ENCODE measurements around the gene SH3BP2.

SH3BP2 gene

DNA sequence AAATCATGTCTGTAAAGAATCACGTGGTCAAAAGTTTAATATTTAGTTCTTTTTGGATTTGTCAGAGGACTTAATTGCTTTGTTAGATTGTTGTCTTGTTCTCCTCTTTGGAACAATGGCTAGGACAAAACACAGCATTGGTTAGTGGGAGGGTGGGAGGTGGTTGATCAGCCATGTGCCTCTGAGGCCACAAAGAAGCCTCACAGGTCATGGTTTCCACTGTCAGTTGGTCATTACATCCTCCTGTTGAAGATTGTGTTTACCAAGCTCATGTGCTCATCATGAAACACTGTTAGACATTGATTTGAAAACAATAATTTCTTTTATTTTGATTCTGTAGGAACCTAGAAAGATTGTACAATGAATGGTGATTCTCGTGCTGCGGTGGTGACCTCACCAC lies 82.7 kb downstream of the SH3BP2 start:
- H3K27ac ChIP-seq (ENCODE audit: low read length) = no peak overlapping the region
- H3K27me3 ChIP-seq (ENCODE audit: control insufficient read depth, insufficient read depth, low read length) = no peaks in the 10 kb centered on the region
- WGBS (ENCODE audit: insufficient coverage, insufficient read length) = no CpG with 5 or more reads among the region's 3 CpGs
- no peak overlapping the region for H3K4me3 ChIP-seq (ENCODE audit: low read length)
- H3K9me3 ChIP-seq (ENCODE audit: control insufficient read depth, insufficient read depth, low read length) = no peaks in the 10 kb centered on the region
- H3K4me1 ChIP-seq (ENCODE audit: control insufficient read depth, insufficient read depth, low read length) = no peaks in the 10 kb centered on the region
- DNase-seq (ENCODE audit: low read depth, low spot score) = no peak
- no peaks in the 10 kb centered on the region for H3K36me3 ChIP-seq (ENCODE audit: control insufficient read depth, insufficient read depth, low read length)

GRCh38 chr4:2878346-2878745 lies 85.5 kb downstream of the SH3BP2 start:
- WGBS (ENCODE audit: insufficient coverage, insufficient read length) = no CpG with 5 or more reads among the region's 5 CpGs
- DNase-seq (ENCODE audit: low read depth, low spot score) = no peak
- Histone ChIP-seq H3K4me1 (ENCODE audit: control insufficient read depth, insufficient read depth, low read length) (no peaks in the 10 kb centered on the region), H3K27me3 (ENCODE audit: control insufficient read depth, insufficient read depth, low read length) (no peaks in the 10 kb centered on the region), H3K4me3 (ENCODE audit: low read length) (no peak overlapping the region), H3K36me3 (ENCODE audit: control insufficient read depth, insufficient read depth, low read length) (no peaks in the 10 kb centered on the region), H3K27ac (ENCODE audit: low read length) (no peak overlapping the region), H3K9me3 (ENCODE audit: control insufficient read depth, insufficient read depth, low read length) (no peaks in the 10 kb centered on the region)

DNA sequence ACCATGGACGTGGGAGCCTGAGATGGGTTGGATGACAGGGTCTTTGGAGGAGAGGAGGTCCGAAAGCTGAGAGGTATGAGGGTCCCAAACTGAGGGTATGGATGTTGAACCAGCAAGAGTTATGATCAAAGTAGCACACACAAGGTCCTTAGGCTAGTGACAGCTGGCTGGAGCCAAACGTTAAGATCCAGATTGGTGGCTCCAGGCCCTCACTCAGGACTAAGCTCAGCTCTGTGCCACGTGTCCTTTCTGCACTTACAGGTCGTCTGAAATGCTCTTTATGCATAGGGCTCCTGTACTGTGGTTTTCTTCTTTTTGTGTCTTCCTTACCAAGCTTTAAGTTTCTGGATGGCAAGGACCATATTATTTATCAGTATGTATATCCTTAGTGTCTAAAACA lies 86.1 kb downstream of the SH3BP2 start:
- no peaks in the 10 kb centered on the region for H3K9me3 ChIP-seq (ENCODE audit: control insufficient read depth, insufficient read depth, low read length)
- no peak overlapping the region for H3K4me3 ChIP-seq (ENCODE audit: low read length)
- DNase-seq (ENCODE audit: low read depth, low spot score) = no peak
- no peaks in the 10 kb centered on the region for H3K36me3 ChIP-seq (ENCODE audit: control insufficient read depth, insufficient read depth, low read length)
- H3K27ac ChIP-seq (ENCODE audit: low read length) = no peak overlapping the region
- H3K4me1 ChIP-seq (ENCODE audit: control insufficient read depth, insufficient read depth, low read length) = no peaks in the 10 kb centered on the region
- no peaks in the 10 kb centered on the region for H3K27me3 ChIP-seq (ENCODE audit: control insufficient read depth, insufficient read depth, low read length)
- no CpG with 5 or more reads among the region's 5 CpGs for WGBS (ENCODE audit: insufficient coverage, insufficient read length)

- no CpG with 5 or more reads among the region's 3 CpGs for WGBS (ENCODE audit: insufficient coverage, insufficient read length)
- H3K4me1 ChIP-seq (ENCODE audit: control insufficient read depth, insufficient read depth, low read length) = no peaks in the 10 kb centered on the region
- H3K36me3 ChIP-seq (ENCODE audit: control insufficient read depth, insufficient read depth, low read length) = no peaks in the 10 kb centered on the region; the same call in 1 of the 2 replicates
Observed at GRCh38 chr4:2881431-2881830, 88.5 kb downstream of the SH3BP2 start.

GRCh38 chr4:2882341-2882740 lies 89.5 kb downstream of the SH3BP2 start:
- Histone ChIP-seq H3K4me3 (ENCODE audit: low read length) (no peak overlapping the region), H3K27ac (ENCODE audit: low read length) (no peak overlapping the region), H3K36me3 (ENCODE audit: control insufficient read depth, insufficient read depth, low read length) (peaks cover under 1% of the 10 kb centered on the region; the same call in 1 of the 2 replicates), H3K9me3 (ENCODE audit: control insufficient read depth, insufficient read depth, low read length) (no peaks in the 10 kb centered on the region), H3K4me1 (ENCODE audit: control insufficient read depth, insufficient read depth, low read length) (no peaks in the 10 kb centered on the region), H3K27me3 (ENCODE audit: control insufficient read depth, insufficient read depth, low read length) (no peaks in the 10 kb centered on the region)
- WGBS (ENCODE audit: insufficient coverage, insufficient read length) = no CpG with 5 or more reads among the region's 1 CpG
- no peak for DNase-seq (ENCODE audit: low read depth, low spot score)

More at GRCh38 chr4:2881431-2881830, 88.5 kb downstream of the SH3BP2 start:
- no peak for DNase-seq (ENCODE audit: low read depth, low spot score)
- Histone ChIP-seq H3K9me3 (ENCODE audit: control insufficient read depth, insufficient read depth, low read length) (no peaks in the 10 kb centered on the region), H3K27ac (ENCODE audit: low read length) (no peak overlapping the region), H3K4me3 (ENCODE audit: low read length) (no peak overlapping the region), H3K27me3 (ENCODE audit: control insufficient read depth, insufficient read depth, low read length) (no peaks in the 10 kb centered on the region)

GRCh38 chr4:2886161-2886560 lies 93.3 kb downstream of the SH3BP2 start:
- H3K4me1 ChIP-seq (ENCODE audit: control insufficient read depth, insufficient read depth, low read length) = no peaks in the 10 kb centered on the region
- no CpG with 5 or more reads among the region's 9 CpGs for WGBS (ENCODE audit: insufficient coverage, insufficient read length)
- DNase-seq (ENCODE audit: low read depth, low spot score) = no peak
- peaks cover 3% of the 10 kb centered on the region; the same call in 1 of the 2 replicates for H3K36me3 ChIP-seq (ENCODE audit: control insufficient read depth, insufficient read depth, low read length)
- no peaks in the 10 kb centered on the region for H3K9me3 ChIP-seq (ENCODE audit: control insufficient read depth, insufficient read depth, low read length)
- no peaks in the 10 kb centered on the region for H3K27me3 ChIP-seq (ENCODE audit: control insufficient read depth, insufficient read depth, low read length)
- no peak overlapping the region for H3K27ac ChIP-seq (ENCODE audit: low read length)
- H3K4me3 ChIP-seq (ENCODE audit: low read length) = no peak overlapping the region

DNA sequence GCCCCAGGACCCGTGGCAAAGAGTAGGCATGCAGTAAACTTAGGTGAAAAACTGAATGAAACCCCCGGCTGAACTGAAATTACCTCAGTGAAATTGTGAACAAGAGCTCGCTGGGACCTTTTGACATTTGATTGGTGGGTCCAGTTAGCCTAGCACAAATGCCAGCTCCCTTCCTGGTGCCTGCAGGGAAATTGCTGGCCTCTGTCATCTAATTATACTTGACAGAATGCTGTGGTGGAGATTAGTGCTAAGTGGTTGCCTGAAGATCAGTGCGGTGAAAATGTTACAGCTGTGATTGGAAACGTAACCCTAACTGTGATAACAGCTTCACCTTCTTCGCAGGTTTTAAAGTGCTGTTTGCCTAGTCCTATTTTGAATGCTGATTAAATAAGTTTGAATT lies 93.7 kb downstream of the SH3BP2 start:
- Histone ChIP-seq H3K4me3 (ENCODE audit: low read length) (no peak overlapping the region), H3K36me3 (ENCODE audit: control insufficient read depth, insufficient read depth, low read length) (peaks cover 3% of the 10 kb centered on the region; the same call in 1 of the 2 replicates), H3K9me3 (ENCODE audit: control insufficient read depth, insufficient read depth, low read length) (no peaks in the 10 kb centered on the region), H3K4me1 (ENCODE audit: control insufficient read depth, insufficient read depth, low read length) (no peaks in the 10 kb centered on the region), H3K27me3 (ENCODE audit: control insufficient read depth, insufficient read depth, low read length) (no peaks in the 10 kb centered on the region), H3K27ac (ENCODE audit: low read length) (no peak overlapping the region)
- no CpG with 5 or more reads among the region's 6 CpGs for WGBS (ENCODE audit: insufficient coverage, insufficient read length)
- no peak for DNase-seq (ENCODE audit: low read depth, low spot score)

- Histone ChIP-seq H3K4me3 (ENCODE audit: low read length) (no peak overlapping the region), H3K36me3 (ENCODE audit: control insufficient read depth, insufficient read depth, low read length) (peaks cover 3% of the 10 kb centered on the region; the same call in 1 of the 2 replicates), H3K27me3 (ENCODE audit: control insufficient read depth, insufficient read depth, low read length) (no peaks in the 10 kb centered on the region), H3K9me3 (ENCODE audit: control insufficient read depth, insufficient read depth, low read length) (no peaks in the 10 kb centered on the region), H3K27ac (ENCODE audit: low read length) (no peak overlapping the region), H3K4me1 (ENCODE audit: control insufficient read depth, insufficient read depth, low read length) (no peaks in the 10 kb centered on the region)
- WGBS (ENCODE audit: insufficient coverage, insufficient read length) = no CpG with 5 or more reads among the region's 3 CpGs
- DNase-seq (ENCODE audit: low read depth, low spot score) = no peak
Observed at GRCh38 chr4:2887343-2887742, 94.5 kb downstream of the SH3BP2 start.

- H3K4me3 ChIP-seq (ENCODE audit: low read length) = no peak overlapping the region
- WGBS (ENCODE audit: insufficient coverage, insufficient read length) = no CpG with 5 or more reads among the region's 3 CpGs
- H3K9me3 ChIP-seq (ENCODE audit: control insufficient read depth, insufficient read depth, low read length) = no peaks in the 10 kb centered on the region
- H3K4me1 ChIP-seq (ENCODE audit: control insufficient read depth, insufficient read depth, low read length) = no peaks in the 10 kb centered on the region
- H3K27me3 ChIP-seq (ENCODE audit: control insufficient read depth, insufficient read depth, low read length) = no peaks in the 10 kb centered on the region
- H3K27ac ChIP-seq (ENCODE audit: low read length) = no peak overlapping the region
- no peak for DNase-seq (ENCODE audit: low read depth, low spot score)
- H3K36me3 ChIP-seq (ENCODE audit: control insufficient read depth, insufficient read depth, low read length) = peaks cover 3% of the 10 kb centered on the region; the same call in 1 of the 2 replicates
Observed at GRCh38 chr4:2888886-2889285, 96.0 kb downstream of the SH3BP2 start.
